Spleen (tissue), 13 donors: ENCODE results near the gene EPB41L4B. TPM values are rescaled to one million over a fixed set of nuclear protein-coding genes. Genes with fewer than 3 reads are reported as not detected.
"Not testable (repeated sequence)": the region's sequence is repeated elsewhere in the genome, so short reads cannot be mapped to it uniquely, and the experiment has no call there.

Experiments
- DNase-seq: peaks from one replicate; pipeline ENCODE4 v3.0.0-alpha.2; 2020
- H3K27ac ChIP-seq, 8 donors: fragments of 200-600 bp; sonication (generic) in 7 of 8; 1 replicate in 4 of 8; 2 replicates in 4 of 8; pipeline versions ENCODE4 v1.5.0 to v1.8.0; 2016 to 2021; ENCODE audit warnings: inconsistent platforms in 4 of 8, mild to moderate bottlenecking in 4 of 8, moderate library complexity in 1 of 8
- H3K27me3 ChIP-seq, 7 donors: fragments of 200-600 bp; sonication (generic) in 6 of 7; replicated peaks in 1 of 7; 1 replicate in 4 of 7; 2 replicates in 3 of 7; pipeline versions ENCODE4 v1.5.0 to v1.8.0; 2016 to 2021; ENCODE audit warnings: inconsistent platforms in 3 of 7, mild to moderate bottlenecking in 1 of 7
- H3K36me3 ChIP-seq, 6 donors: fragments of 200-600 bp; sonication (generic) in 5 of 6; 1 replicate in 4 of 6; 2 replicates in 2 of 6; pipeline versions ENCODE4 v1.5.0 to v1.8.0; 2016 to 2021; ENCODE audit warnings: inconsistent platforms in 2 of 6
- H3K4me1 ChIP-seq, 6 donors: fragments of 200-600 bp; sonication (generic) in 5 of 6; 1 replicate in 3 of 6; 2 replicates in 3 of 6; pipeline versions ENCODE4 v1.5.0 to v1.8.0; 2016 to 2021; ENCODE audit warnings: inconsistent platforms in 3 of 6
- H3K4me3 ChIP-seq, 8 donors: fragments of 200-600 bp; sonication (generic) in 7 of 8; 1 replicate in 4 of 8; 2 replicates in 4 of 8; pipeline versions ENCODE4 v1.5.0 to v1.8.0; 2016 to 2021; ENCODE audit warnings: inconsistent platforms in 4 of 8, mild to moderate bottlenecking in 4 of 8, moderate library complexity in 2 of 8
- H3K9me3 ChIP-seq, 8 donors: fragments of 200-600 bp; sonication (generic) in 7 of 8; 1 replicate in 4 of 8; 2 replicates in 4 of 8; pipeline versions ENCODE4 v1.5.0 to v1.8.0; 2016 to 2021; ENCODE audit warnings: inconsistent platforms in 4 of 8
- POLR2A ChIP-seq, 3 donors: fragments of 450-650 bp; IDR thresholded peaks; one replicate each; pipeline ENCODE4 v1.5.1; 2017; ENCODE audit warnings: antibody characterized with exemption in 3 of 3, mild to moderate bottlenecking in 1 of 3
- POLR2AphosphoS5 ChIP-seq, 3 donors: sonication (generic); formaldehyde crosslinking; IDR thresholded peaks; one replicate each; pipeline ENCODE4 v1.5.1; 2017; ENCODE audit warnings: antibody characterized with exemption in 3 of 3
- WGBS, 5 donors: extraction: QIAGEN DNeasy Blood & Tissue Kit in 3 of 5; methylation state at CpG; one replicate each; pipeline versions ENCODE4 v1.1.5 to v1.1.7; 2013 to 2018; 5-methylcytosine and 5-hydroxymethylcytosine counted together
- intact Hi-C: fragments of 100-400 bp; cut with DNase I; formaldehyde crosslinking; loops from one replicate; pipeline ENCODE4 v1.15.0; 2023; ENCODE audit warnings: low total_unique reads
- long read RNA-seq, 2 donors: transcript quantifications; one replicate each; lab custom pipeline, GENCODE V29; 2026
- polyA plus RNA-seq, 3 donors: library from polyadenylated mRNA; stranded (reverse); fragments of 200-250 nt; gene quantifications; one replicate each; pipeline ENCODE4 v1.2.1, GENCODE V29; 2013
- total RNA-seq, 7 donors: library from RNA; depleted of rRNA in 3 of 7; stranded (reverse); fragments of >200 nt in 3 of 7; fragmentation: NEBNext Ultra II Directional in 4 of 7; extraction: Animal tissue kit (Norgen Biotek cat#: 25700) in 4 of 7; gene quantifications; one replicate each; pipeline versions ENCODE4 v1.1.0 to v1.2.1, GENCODE V29; 2016 to 2021
- TF ChIP-seq, protein P1 (sequence below), 11 experiments: fragments of 200-600 bp in 7 of 11; fragments of 450-650 bp in 4 of 11; sonication (generic) in 4 of 11; IDR thresholded peaks in 8 of 11; conservative IDR thresholded peaks in 3 of 11; 1 replicate in 7 of 11; 2 replicates in 4 of 11; pipeline versions ENCODE4 v1.4.0 to v1.8.0; 2016 to 2021; ENCODE audit warnings: antibody characterized with exemption in 11 of 11, inconsistent platforms in 4 of 11, mild to moderate bottlenecking in 1 of 11
- donor health status: healthy with polysubstance abuse.
- donor health status: DM: no; HTN: no; CAD: no; lungs with moderate emphysema.
- donor health status: DM: no; HTN: no; CAD: no.
- donor health status: Bipolar disorder and iron deficiency.
- donor health status: healthy.
- donor health status: DM: no; HTN: no; CAD: no.
- donor health status: DM: yes; HTN: yes; CAD: no.

Gene EPB41L4B
- total RNA-seq (under 1 TPM in 4 of 7 donors, not detected in 3; 0.09 to 0.43 (median 0.22) TPM), polyA plus RNA-seq (under 1 TPM; 0.02 to 0.38 (median 0.03) TPM)
- long read RNA-seq, donor 1: 0 reads
- long read RNA-seq, donor 2, full-length matches to known transcripts: 1 of 1 reads
- long read RNA-seq, donor 2, partial matches to known transcripts: 0 of 1 reads
- long read RNA-seq, donor 2, other reads (novel, unspliced or antisense): 0 of 1 reads

DNA sequence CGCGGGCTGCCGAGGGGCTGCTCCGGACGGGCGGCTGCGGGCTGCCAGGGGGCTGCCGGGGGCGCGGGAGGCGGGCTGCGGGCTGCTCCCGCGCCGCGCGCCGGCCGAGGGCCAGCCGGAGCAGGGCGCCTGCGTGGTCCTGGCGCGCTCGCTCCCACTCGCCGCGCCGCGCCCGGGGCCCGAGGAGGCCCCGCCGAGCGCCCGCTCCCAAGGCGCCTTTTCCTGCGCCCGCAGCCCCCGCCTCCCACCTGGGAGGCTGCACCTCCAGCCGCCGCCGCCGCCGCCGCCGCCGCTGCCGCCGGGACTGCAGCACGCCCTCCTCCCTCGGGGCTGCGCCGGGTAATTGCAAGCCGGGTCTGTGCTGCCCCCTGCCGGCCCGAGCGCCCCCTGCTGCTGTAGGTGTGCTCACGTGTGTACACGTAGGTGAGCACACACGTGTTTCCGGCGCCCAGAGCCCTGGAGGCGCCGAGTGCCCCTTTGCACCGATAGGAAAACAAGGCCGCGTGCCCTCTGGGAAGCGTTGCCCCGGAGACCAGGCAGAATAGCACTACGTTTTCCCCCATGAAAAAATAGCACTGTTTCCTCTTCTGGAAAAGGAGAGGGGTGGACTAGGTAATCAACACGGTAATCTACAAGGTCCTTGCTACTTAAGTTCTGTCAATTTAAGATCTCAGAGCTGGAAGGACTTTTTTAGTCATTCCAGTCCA is at the start of gene EPB41L4B:
EPB41L4B (minus strand) TSS at position 318 of the 707 bp plus-strand sequence. CDS start 613 bp downstream, outside the sequence.
- peak within 1 kb of the TSS in 7 of 8 donors; percentile 21 to 72 (median 43) for H3K4me3 ChIP-seq
- intact Hi-C loops: no loop called here
- peaks cover 4 to 77% (median 52%) of the 10 kb centered on the region in 7 donors for H3K27me3 ChIP-seq
- H3K27ac ChIP-seq: no peak within 1 kb of the TSS
- no peak for TF ChIP-seq POLR2A (IDR thresholded peaks at IDR 0.05)
- TF ChIP-seq POLR2AphosphoS5 (IDR thresholded peaks at IDR 0.05): peak in 2 of 3 donors; percentile 40 to 48
- TF ChIP-seq, protein P1, sequence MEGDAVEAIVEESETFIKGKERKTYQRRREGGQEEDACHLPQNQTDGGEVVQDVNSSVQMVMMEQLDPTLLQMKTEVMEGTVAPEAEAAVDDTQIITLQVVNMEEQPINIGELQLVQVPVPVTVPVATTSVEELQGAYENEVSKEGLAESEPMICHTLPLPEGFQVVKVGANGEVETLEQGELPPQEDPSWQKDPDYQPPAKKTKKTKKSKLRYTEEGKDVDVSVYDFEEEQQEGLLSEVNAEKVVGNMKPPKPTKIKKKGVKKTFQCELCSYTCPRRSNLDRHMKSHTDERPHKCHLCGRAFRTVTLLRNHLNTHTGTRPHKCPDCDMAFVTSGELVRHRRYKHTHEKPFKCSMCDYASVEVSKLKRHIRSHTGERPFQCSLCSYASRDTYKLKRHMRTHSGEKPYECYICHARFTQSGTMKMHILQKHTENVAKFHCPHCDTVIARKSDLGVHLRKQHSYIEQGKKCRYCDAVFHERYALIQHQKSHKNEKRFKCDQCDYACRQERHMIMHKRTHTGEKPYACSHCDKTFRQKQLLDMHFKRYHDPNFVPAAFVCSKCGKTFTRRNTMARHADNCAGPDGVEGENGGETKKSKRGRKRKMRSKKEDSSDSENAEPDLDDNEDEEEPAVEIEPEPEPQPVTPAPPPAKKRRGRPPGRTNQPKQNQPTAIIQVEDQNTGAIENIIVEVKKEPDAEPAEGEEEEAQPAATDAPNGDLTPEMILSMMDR (IDR thresholded peaks at IDR 0.05 in 8 of 11, conservative IDR thresholded peaks at IDR 0.05 in 3 of 11): peak; percentile 66 to 90 (median 82)
- peak; percentile 94 for DNase-seq
- peaks cover 4 to 20% (median 15%) of the 10 kb centered on the region in 6 donors for H3K4me1 ChIP-seq
- H3K9me3 ChIP-seq: no peaks in the 10 kb centered on the region
- no peaks in the 10 kb centered on the region for H3K36me3 ChIP-seq
- WGBS, 5 donors: 0 to 1% (median 1%) methylated on average over 13 to 72 of the region's 72 CpGs

DNA sequence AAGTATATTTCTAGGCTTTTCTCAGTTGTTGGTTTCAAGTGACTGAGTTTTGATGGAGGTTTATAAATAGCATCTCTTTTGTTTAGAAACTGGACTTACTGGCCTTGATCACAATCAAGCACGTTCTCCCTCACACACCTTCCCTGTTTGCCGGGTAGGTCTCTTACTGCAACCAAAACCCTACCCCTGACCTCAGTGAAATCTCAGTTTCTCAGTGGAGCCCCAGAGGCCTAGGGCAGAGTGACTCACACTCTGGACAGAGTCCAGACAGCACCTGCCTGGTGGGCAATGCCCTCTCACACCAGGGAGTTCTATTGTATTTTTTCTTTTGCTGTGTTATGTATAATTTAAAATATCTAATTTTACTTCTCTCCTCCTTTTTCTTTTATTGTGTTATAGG is 48.4 kb upstream of the EPB41L4B start:
- peaks cover 0 to 20% (median 2%) of the 10 kb centered on the region in 8 donors for H3K9me3 ChIP-seq
- 59 to 78% (median 65%) methylated on average over 2 of the region's 2 CpGs for WGBS, 5 donors
- no peak overlapping the region for H3K4me3 ChIP-seq
- no peaks in the 10 kb centered on the region for H3K4me1 ChIP-seq
- intact Hi-C loops: no loop called here
- H3K27ac ChIP-seq: no peak overlapping the region
- no peak for DNase-seq
- TF ChIP-seq POLR2A (IDR thresholded peaks at IDR 0.05) (no peak), POLR2AphosphoS5 (IDR thresholded peaks at IDR 0.05) (no peak)
- TF ChIP-seq, protein P1 (IDR thresholded peaks at IDR 0.05 in 8 of 11, conservative IDR thresholded peaks at IDR 0.05 in 3 of 11): no peak
- peaks cover 0 to 6% (median 0%) of the 10 kb centered on the region in 7 donors for H3K27me3 ChIP-seq
- H3K36me3 ChIP-seq: no peaks in the 10 kb centered on the region

DNA sequence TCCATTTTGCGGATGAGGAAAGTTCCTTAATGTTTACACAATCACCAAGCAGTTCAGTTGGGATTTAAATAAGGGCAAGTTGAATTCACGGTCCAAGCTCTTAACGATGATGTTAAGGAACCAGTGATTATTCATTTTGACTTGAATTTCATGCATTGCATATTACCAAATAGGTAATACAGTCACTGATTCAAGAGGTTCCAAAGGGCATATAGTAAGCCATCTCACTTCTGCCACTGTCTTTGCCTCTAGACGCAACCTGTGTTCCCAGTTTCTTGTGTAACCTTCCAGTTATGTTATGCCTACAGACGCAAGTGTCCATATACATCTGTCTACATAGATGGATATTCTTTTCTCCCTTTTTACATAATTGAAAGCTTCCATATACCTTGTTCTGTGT is 39.9 kb upstream of the EPB41L4B start:
- Histone ChIP-seq H3K9me3 (peaks cover 0 to 2% (median 0%) of the 10 kb centered on the region in 8 donors), H3K36me3 (no peaks in the 10 kb centered on the region), H3K27me3 (peaks cover 0 to 22% (median 0%) of the 10 kb centered on the region in 7 donors), H3K4me1 (no peaks in the 10 kb centered on the region), H3K27ac (no peak overlapping the region), H3K4me3 (no peak overlapping the region)
- no peak for DNase-seq
- 84 to 95% (median 88%) methylated on average over 5 of the region's 5 CpGs for WGBS, 5 donors
- intact Hi-C loops: no loop called here
- TF ChIP-seq, protein P1 (IDR thresholded peaks at IDR 0.05 in 8 of 11, conservative IDR thresholded peaks at IDR 0.05 in 3 of 11): no peak
- TF ChIP-seq POLR2AphosphoS5 (IDR thresholded peaks at IDR 0.05) (no peak), POLR2A (IDR thresholded peaks at IDR 0.05) (no peak)

DNA sequence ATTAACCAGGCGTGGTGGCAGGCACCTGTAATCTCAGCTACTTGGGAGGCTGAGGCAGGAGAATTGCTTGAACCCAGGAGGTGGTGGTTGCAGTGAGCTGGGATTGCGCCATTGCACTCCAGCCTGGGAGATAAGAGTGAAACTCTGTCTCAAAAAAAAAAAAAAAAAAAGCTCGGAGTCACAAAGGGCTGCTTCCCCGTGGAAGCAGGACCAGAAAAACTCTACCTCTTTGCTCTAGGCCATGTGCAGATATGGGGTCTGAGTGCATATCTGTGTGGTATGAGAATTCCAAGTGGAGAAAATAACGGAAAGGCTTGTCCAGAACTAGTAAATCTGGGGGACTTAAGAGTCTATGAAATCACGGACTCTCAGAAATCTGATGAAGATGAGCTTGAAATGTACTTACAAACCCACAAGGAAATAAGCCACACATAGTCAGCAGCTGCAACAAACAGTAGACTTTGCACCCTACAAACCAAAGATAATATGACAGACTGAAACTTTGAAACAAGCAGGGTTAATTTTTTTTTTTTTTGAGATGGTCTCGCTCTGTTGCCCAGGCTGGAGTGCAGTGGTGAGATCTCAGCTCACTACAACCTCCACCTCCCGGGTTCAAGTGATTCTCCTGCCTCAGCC is 38.2 kb upstream of the EPB41L4B start:
- H3K4me1 ChIP-seq, H3K9me3 ChIP-seq, H3K36me3 ChIP-seq, DNase-seq, H3K4me3 ChIP-seq, H3K27ac ChIP-seq, intact Hi-C loops: not testable (repeated sequence)
- H3K27me3 ChIP-seq: peaks cover 0 to 28% (median 0%) of the 10 kb centered on the region in 7 donors
- WGBS, 5 donors: 82 to 91% (median 89%) methylated on average over 8 of the region's 8 CpGs
